ENCODE data around the gene EML5. TPM values are rescaled to one million over a fixed set of nuclear protein-coding genes. Genes with fewer than 3 reads are reported as not detected.

EML5 gene
- total and polyA plus RNA-seq, 2 donors (not counting 3 experiments of a cell fraction or from before 2014, with no cell fraction given): not detected

GRCh38 chr14:88775532-88775931 is 17.2 kb downstream of the EML5 start:
- no peak overlapping the region for H3K4me2 ChIP-seq (ENCODE audit: insufficient read depth, low read length)
- H3K4me1 ChIP-seq (ENCODE audit: control insufficient read depth, extremely low read depth, insufficient read depth, low read length): no peaks in the 10 kb centered on the region
- no peak for FAIRE-seq
- dilution Hi-C loops (cut with MboI; ENCODE audit: extremely low pct_ligation_motif_present, low sequenced_read_pairs): no loop called here
- no TSS peak for BruUV-seq (replicated peaks)
- H3K36me3 ChIP-seq (ENCODE audit: control insufficient read depth in 2 of 2, extremely low read depth in 1 of 2, insufficient read depth in 2 of 2, low read length in 2 of 2): no peaks in the 10 kb centered on the region
- TF ChIP-seq, protein P1, sequence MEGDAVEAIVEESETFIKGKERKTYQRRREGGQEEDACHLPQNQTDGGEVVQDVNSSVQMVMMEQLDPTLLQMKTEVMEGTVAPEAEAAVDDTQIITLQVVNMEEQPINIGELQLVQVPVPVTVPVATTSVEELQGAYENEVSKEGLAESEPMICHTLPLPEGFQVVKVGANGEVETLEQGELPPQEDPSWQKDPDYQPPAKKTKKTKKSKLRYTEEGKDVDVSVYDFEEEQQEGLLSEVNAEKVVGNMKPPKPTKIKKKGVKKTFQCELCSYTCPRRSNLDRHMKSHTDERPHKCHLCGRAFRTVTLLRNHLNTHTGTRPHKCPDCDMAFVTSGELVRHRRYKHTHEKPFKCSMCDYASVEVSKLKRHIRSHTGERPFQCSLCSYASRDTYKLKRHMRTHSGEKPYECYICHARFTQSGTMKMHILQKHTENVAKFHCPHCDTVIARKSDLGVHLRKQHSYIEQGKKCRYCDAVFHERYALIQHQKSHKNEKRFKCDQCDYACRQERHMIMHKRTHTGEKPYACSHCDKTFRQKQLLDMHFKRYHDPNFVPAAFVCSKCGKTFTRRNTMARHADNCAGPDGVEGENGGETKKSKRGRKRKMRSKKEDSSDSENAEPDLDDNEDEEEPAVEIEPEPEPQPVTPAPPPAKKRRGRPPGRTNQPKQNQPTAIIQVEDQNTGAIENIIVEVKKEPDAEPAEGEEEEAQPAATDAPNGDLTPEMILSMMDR (IDR thresholded peaks at IDR 0.05; ENCODE audit: extremely low read depth in 1 of 2, insufficient read depth in 1 of 2, low read depth in 1 of 2, low read length in 2 of 2): no peak
- TF ChIP-seq GATA2 (IDR thresholded peaks at IDR 0.05; ENCODE audit: insufficient read depth, insufficient read length, low read depth, low read length): no peak
- TF ChIP-seq POLR2AphosphoS5 (IDR thresholded peaks at IDR 0.05; ENCODE audit: insufficient read depth, low read depth, low read length): no peak
- TF ChIP-seq FOS (IDR thresholded peaks at IDR 0.05; ENCODE audit: borderline replicate concordance, insufficient read depth, low read length): no peak
- TF ChIP-seq JUN (IDR thresholded peaks at IDR 0.05; ENCODE audit: borderline replicate concordance, insufficient read depth, insufficient read length, low read depth): no peak
- TF ChIP-seq MYC (IDR thresholded peaks at IDR 0.05; ENCODE audit: low read depth, low read length): no peak
- TF ChIP-seq EZH2 (IDR thresholded peaks at IDR 0.05; ENCODE audit: borderline replicate concordance, low read depth, low read length, severe bottlenecking): no peak
- no peak for TF ChIP-seq POLR2A (IDR thresholded peaks at IDR 0.05; ENCODE audit: low read depth, low read length)
- TF ChIP-seq, protein P2, sequence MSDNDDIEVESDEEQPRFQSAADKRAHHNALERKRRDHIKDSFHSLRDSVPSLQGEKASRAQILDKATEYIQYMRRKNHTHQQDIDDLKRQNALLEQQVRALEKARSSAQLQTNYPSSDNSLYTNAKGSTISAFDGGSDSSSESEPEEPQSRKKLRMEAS (IDR thresholded peaks at IDR 0.05; ENCODE audit: insufficient read depth, insufficient read length): no peak
- no peaks in the 10 kb centered on the region for H3K9me1 ChIP-seq (replicated peaks; ENCODE audit: control insufficient read depth, extremely low read depth, insufficient read depth, low read length)
- no peak overlapping the region for H2AFZ ChIP-seq (ENCODE audit: low read depth, low read length)
- no peak overlapping the region for H3K4me3 ChIP-seq (replicated peaks in 1 of 3; ENCODE audit: insufficient read depth in 1 of 3, low read depth in 1 of 3, low read length in 3 of 3)
- CTCF ChIA-PET: no interaction called here
- H4K20me1 ChIP-seq (replicated peaks; ENCODE audit: control insufficient read depth, extremely low read depth, insufficient read depth, low read length): no peaks in the 10 kb centered on the region
- no peak overlapping the region for H3K9ac ChIP-seq (replicated peaks; ENCODE audit: extremely low read depth, insufficient read depth, low read length)
- H3K27ac ChIP-seq (ENCODE audit: insufficient read depth, low read depth, low read length): no peak overlapping the region
- H3K9me3 ChIP-seq (replicated peaks; ENCODE audit: control insufficient read depth, insufficient read depth, low read length): no peaks in the 10 kb centered on the region
- H3K79me2 ChIP-seq (ENCODE audit: control insufficient read depth, insufficient read depth, low read length): no peaks in the 10 kb centered on the region
- DNase-seq (ENCODE audit: low read depth, low spot score): no peak
- intact Hi-C loops (cut with micrococcal nuclease): no loop called here
- no peaks in the 10 kb centered on the region for H3K27me3 ChIP-seq (ENCODE audit: control insufficient read depth in 2 of 2, insufficient read depth in 2 of 2, low read length in 2 of 2)
- POLR2A ChIA-PET: no interaction called here

All from endothelial cell of umbilical vein (primary cell).